Panc1 (cell line): ENCODE results near the gene SKA1.

Experiments
- POLR2AphosphoS5 ChIP-seq: IDR thresholded peaks from 2 replicates; pipeline ENCODE4 v1.6.1; 2012; ENCODE audit warnings: mild to moderate bottlenecking, low read depth, low read length, moderate library complexity
- SIN3A ChIP-seq: IDR thresholded peaks from 2 replicates; pipeline ENCODE4 v1.6.1; 2012; ENCODE audit warnings: low read depth, mild to moderate bottlenecking, low read length, moderate library complexity, borderline replicate concordance; ENCODE audit not compliant: insufficient read depth
- TCF7L2 ChIP-seq: IDR thresholded peaks from 2 replicates; pipeline ENCODE4 v1.6.1; 2011; ENCODE audit warnings: mild to moderate bottlenecking, low read depth, low read length, inconsistent platforms
- TF ChIP-seq, protein P1 (sequence below): fragments of 450-650 bp; IDR thresholded peaks from 2 replicates; pipeline ENCODE4 v1.5.1; 2017; ENCODE audit warnings: mild to moderate bottlenecking
- TF ChIP-seq, protein P2 (sequence below), 2 experiments: IDR thresholded peaks; 2 replicates each; pipeline ENCODE4 v1.6.1; 2011 to 2012; ENCODE audit warnings: low read depth in 2 of 2, control low read depth in 1 of 2, low read length in 1 of 2, mild to moderate bottlenecking in 1 of 2, moderate library complexity in 1 of 2; ENCODE audit not compliant: insufficient read depth in 1 of 2

DNA sequence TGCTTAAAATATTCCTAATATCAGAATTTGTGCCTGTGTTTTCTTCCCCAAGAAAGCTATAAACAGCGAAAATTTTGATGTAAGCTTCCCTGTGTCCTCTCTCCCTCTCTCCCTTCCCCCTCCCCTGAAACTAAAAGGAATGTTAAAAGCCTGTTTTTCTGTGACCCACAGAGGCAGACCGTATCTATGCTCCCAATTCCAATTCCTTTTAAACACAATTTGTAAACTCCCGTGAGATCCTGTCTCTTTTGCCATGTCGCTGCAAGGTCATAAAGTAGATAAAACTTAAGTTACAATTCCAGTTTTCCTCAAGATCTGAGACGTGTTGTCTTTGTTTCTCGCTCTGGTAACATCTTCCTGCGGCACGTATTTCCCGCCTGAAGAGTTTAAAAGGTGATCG lies 23.3 kb downstream of the SKA1 start:
- TF ChIP-seq, protein P1, sequence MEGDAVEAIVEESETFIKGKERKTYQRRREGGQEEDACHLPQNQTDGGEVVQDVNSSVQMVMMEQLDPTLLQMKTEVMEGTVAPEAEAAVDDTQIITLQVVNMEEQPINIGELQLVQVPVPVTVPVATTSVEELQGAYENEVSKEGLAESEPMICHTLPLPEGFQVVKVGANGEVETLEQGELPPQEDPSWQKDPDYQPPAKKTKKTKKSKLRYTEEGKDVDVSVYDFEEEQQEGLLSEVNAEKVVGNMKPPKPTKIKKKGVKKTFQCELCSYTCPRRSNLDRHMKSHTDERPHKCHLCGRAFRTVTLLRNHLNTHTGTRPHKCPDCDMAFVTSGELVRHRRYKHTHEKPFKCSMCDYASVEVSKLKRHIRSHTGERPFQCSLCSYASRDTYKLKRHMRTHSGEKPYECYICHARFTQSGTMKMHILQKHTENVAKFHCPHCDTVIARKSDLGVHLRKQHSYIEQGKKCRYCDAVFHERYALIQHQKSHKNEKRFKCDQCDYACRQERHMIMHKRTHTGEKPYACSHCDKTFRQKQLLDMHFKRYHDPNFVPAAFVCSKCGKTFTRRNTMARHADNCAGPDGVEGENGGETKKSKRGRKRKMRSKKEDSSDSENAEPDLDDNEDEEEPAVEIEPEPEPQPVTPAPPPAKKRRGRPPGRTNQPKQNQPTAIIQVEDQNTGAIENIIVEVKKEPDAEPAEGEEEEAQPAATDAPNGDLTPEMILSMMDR = no peak
- TF ChIP-seq, protein P2, sequence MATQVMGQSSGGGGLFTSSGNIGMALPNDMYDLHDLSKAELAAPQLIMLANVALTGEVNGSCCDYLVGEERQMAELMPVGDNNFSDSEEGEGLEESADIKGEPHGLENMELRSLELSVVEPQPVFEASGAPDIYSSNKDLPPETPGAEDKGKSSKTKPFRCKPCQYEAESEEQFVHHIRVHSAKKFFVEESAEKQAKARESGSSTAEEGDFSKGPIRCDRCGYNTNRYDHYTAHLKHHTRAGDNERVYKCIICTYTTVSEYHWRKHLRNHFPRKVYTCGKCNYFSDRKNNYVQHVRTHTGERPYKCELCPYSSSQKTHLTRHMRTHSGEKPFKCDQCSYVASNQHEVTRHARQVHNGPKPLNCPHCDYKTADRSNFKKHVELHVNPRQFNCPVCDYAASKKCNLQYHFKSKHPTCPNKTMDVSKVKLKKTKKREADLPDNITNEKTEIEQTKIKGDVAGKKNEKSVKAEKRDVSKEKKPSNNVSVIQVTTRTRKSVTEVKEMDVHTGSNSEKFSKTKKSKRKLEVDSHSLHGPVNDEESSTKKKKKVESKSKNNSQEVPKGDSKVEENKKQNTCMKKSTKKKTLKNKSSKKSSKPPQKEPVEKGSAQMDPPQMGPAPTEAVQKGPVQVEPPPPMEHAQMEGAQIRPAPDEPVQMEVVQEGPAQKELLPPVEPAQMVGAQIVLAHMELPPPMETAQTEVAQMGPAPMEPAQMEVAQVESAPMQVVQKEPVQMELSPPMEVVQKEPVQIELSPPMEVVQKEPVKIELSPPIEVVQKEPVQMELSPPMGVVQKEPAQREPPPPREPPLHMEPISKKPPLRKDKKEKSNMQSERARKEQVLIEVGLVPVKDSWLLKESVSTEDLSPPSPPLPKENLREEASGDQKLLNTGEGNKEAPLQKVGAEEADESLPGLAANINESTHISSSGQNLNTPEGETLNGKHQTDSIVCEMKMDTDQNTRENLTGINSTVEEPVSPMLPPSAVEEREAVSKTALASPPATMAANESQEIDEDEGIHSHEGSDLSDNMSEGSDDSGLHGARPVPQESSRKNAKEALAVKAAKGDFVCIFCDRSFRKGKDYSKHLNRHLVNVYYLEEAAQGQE (IDR thresholded peaks at IDR 0.05; ENCODE audit: insufficient read depth in 1 of 2, low read depth in 2 of 2, low read length in 1 of 2) = no peak
- TF ChIP-seq TCF7L2 = no peak
- TF ChIP-seq POLR2AphosphoS5 = no peak
- TF ChIP-seq SIN3A = no peak
